Esophagus muscularis mucosa (tissue), 4 donors: Measurements from ENCODE around the gene SNUPN.

Experiments used
- EP300 ChIP-seq: sonication (generic); formaldehyde crosslinking; IDR thresholded peaks from one replicate; pipeline ENCODE4 v1.6.1; 2017; ENCODE audit warnings: antibody characterized with exemption
- POLR2A ChIP-seq: fragments of 450-650 bp; IDR thresholded peaks from one replicate; pipeline ENCODE4 v1.6.1; 2017; ENCODE audit warnings: antibody characterized with exemption, moderate library complexity, mild to moderate bottlenecking, low read depth
- POLR2AphosphoS5 ChIP-seq, 2 donors: sonication (generic); formaldehyde crosslinking; IDR thresholded peaks; one replicate each; pipeline ENCODE4 v1.6.1; 2017; ENCODE audit warnings: antibody characterized with exemption in 2 of 2
- TF ChIP-seq, protein P1 (sequence below), 3 experiments: fragments of 200-600 bp in 2 of 3; fragments of 450-650 bp in 1 of 3; sonication (generic) in 2 of 3; IDR thresholded peaks; one replicate each; pipeline ENCODE4 v1.5.1; 2017 to 2019; ENCODE audit warnings: antibody characterized with exemption in 3 of 3, mild to moderate bottlenecking in 2 of 3, moderate library complexity in 1 of 3

DNA sequence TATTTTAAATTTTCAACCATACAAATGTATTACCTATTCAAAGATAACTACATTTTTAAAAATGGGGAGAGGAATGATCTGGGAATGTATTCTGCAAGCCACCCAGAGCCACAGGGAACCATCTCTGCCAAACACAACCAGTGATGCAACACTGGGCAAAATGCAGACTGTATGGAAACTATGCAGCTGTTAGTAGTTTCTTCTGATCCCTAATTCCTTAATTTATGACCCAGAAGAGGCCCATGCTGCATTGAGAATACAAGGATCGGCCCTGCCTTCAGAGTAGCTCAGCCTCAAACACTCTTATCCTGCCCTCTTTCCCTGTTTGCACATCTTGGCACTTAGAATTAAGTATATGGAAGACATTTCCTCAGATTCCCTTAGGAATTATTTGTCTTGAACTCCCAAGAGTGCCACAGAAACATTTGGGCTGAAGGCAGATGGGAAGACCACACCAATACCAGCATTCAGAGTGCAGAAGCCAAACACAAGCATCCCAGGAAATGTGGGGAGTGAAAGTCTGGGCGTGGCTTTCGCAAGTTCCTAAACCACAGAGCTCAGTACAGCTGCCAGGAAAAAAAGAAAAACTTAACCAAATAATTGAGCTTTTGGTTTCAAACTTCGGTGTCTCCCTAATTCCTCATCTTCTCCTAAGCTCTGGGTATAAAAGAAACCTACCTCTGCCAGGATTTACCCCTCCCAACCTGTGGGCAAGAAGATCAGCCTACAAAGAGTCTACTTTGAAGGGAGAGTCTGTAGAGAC, 5.3 kb downstream of the SNUPN start:
- TF ChIP-seq, protein P1, sequence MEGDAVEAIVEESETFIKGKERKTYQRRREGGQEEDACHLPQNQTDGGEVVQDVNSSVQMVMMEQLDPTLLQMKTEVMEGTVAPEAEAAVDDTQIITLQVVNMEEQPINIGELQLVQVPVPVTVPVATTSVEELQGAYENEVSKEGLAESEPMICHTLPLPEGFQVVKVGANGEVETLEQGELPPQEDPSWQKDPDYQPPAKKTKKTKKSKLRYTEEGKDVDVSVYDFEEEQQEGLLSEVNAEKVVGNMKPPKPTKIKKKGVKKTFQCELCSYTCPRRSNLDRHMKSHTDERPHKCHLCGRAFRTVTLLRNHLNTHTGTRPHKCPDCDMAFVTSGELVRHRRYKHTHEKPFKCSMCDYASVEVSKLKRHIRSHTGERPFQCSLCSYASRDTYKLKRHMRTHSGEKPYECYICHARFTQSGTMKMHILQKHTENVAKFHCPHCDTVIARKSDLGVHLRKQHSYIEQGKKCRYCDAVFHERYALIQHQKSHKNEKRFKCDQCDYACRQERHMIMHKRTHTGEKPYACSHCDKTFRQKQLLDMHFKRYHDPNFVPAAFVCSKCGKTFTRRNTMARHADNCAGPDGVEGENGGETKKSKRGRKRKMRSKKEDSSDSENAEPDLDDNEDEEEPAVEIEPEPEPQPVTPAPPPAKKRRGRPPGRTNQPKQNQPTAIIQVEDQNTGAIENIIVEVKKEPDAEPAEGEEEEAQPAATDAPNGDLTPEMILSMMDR (IDR thresholded peaks at IDR 0.05), result no peak
- TF ChIP-seq POLR2AphosphoS5 (IDR thresholded peaks at IDR 0.05), result no peak
- TF ChIP-seq EP300, result no peak
- no peak for TF ChIP-seq POLR2A
